ENCODE data around the gene TUBA1C.
"Not testable (repeated sequence)": the region's sequence is repeated elsewhere in the genome, so short reads cannot be mapped to it uniquely, and the experiment has no call there.

Gene TUBA1C

DNA sequence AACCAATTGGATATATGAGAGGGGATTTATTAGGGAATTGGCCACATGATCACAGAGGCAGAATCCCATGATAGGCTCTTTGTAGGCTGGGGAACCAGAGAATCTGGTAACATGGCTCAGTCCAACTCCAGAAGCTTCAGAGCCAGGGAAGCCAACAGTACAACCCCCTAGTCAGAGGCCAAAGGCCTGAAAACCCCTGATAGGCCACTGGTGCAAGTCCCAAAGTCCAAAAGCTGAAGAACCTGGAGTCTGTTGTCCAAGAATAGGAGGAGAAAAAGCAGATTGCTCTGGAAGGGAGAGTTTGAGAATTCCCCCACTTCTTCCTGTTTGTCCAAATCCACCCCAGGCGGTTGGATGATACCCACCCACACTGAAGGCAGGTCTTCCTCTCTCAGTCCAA lies 49.9 kb downstream of the TUBA1C start:
- DNase-seq, result no peak

DNA sequence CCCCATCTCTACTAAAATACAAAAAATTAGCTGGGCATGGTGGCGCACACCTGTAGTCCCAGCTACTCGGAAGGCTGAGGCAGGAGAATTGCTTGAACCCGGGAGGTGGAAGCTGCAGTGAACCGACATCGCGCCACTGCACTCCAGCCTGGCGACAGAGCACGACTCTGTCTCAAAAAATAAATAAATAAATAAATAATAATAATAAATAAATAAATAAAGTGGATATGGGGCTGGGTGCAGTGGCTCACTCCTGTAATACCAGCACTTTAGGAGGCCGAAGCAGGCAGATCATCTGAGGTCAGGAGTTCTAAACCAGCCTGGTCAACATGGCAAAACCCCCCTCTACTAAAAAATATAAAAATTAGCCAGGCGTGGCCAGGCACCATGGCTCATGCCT lies 52.2 kb downstream of the TUBA1C start:
- DNase-seq, result not testable (repeated sequence)

DNA sequence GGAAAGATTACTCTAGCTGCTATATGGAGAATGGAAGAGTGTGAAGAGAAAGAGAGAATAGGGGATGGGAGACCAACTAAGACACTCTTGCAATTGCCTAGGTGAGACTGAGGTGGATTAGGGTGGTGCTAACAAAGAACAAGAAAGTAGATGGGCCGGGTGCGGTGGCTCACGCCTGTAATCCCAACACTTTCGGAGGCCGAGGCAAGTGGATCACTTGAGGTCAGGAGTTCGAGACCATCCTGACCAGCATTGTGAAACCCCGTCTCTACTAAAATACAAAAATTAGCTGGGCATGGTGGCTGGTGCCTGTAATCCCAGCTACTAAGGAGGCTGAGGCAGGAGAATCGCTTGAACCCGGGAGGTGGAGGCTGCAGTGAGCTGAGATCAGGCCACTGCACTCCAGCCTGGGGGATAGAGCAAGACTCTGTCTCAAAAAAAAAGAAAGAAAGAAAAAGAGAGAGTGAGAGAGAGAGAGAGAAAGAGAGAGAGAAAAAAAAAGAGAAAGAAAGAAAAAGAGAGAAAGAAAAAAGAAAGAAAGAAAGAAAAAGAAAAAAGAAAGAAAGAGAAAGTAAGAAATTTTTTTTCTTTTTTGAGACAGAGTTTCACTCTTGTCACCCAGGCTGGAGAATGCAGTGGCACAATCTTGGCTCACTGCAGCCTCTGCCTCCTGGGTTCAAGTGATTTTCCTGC lies 55.7 kb downstream of the TUBA1C start:
- not testable (repeated sequence) for DNase-seq

DNA sequence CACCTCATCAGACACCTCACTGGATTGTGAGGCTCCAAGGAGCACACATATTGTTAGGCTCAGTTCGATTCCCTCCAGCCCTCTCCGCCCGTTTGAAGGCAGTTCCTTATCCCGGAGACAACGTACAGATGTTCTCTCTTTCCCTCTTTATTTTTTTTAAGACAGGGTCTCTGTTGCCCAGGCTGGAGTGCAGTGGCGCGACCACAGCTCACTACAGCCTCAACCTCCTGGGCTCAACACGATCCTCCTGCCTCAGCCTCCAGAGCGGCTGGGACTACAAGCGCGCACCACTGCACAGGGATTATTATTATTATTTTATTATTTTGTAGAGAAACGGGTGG lies 57.5 kb downstream of the TUBA1C start:
- DNase-seq, result no peak

DNA sequence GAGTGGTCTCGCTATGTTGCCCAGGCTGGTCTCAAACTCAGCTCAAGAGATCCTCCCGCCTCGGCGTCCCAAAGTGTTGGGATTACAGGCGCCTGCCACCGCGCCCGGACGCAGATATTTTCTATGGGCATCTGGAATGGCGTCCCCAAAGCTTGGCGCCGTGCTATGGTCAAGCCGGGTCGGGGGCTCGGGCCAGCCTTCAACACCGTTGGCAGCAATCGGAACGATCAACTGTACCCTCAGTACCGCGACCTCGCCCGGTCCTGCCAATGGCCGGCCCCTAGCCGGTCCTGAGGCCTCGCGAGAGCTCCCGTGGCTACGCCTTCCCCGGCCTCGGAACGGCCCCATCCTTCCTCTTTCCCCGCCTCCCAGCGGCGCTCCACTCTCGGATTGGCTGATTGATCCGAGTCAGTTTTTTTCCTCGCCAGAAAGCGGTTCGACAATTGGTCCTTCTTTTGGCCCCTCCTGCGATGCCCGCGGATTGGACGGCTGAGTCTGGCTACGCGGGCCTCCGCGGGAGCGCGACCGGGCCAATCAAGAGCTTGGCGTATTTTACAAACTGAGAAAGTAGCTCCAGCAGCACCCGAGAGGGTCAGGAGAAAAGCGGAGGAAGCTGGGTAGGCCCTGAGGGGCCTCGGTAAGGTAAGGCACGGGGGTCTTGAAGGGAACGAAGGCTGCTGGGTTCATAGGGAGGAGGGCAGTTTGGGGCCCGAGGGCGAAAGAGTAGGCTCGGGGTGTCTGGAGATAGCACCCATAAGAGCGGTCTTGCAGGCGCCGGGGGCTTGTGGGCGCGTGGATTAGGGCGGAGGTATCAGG lies 58.0 kb downstream of the TUBA1C start, which contains the start of gene TROAP:
TROAP (plus strand) TSS at position 548 of the 816 bp plus-strand sequence. CDS start 354 bp downstream, outside the sequence.
- peak; percentile 97 for DNase-seq

DNA sequence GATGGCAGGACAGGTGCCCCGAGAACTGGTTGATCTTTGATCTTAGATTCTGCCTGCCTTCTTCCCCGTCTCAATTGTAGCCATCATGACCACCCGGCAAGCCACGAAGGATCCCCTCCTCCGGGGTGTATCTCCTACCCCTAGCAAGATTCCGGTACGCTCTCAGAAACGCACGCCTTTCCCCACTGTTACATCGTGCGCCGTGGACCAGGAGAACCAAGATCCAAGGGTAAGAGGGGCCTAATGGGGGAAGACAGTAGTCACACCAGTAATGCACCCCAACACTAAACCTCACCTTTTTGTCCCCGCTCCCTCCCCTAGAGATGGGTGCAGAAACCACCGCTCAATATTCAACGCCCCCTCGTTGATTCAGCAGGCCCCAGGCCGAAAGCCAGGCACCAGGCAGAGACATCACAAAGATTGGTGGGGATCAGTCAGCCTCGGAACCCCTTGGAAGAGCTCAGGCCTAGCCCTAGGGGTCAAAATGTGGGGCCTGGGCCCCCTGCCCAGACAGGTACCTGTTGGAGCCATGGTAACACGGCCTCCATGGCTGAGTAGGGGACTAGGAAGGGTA lies 58.7 kb downstream of the TUBA1C start:
- DNase-seq, result no peak
